HepG2 (cell line): ENCODE results near the gene GGTLC3. TPM values are rescaled to one million over a fixed set of nuclear protein-coding genes. Genes with fewer than 3 reads are reported as not detected.

Source experiments
- polyA plus RNA-seq, 8 experiments: library from polyadenylated mRNA; depleted of rRNA in 3 of 8; stranded (reverse) in 7 of 8; unstranded in 1 of 8; fragments of >200 nt; fragmentation: Illumina TruSeq in 4 of 8; extraction: Trizol in 4 of 8; gene quantifications; 2 replicates each; pipeline versions ENCODE4 v1.2.1 to v1.2.3, GENCODE V29; 2011 to 2016; ENCODE audit warnings: low read depth in 4 of 8, missing spikeins in 1 of 8, mixed read lengths in 1 of 8; ENCODE audit not compliant: insufficient read depth in 1 of 8
- total RNA-seq, 5 experiments: library from RNA; depleted of rRNA; stranded (reverse); fragments of >200 nt; fragmentation: Illumina TruSeq; extraction: Trizol; gene quantifications; 2 replicates each; pipeline ENCODE4 v1.2.3, GENCODE V29; 2016; ENCODE audit warnings: low read depth in 1 of 5

The GGTLC3 gene
- total and polyA plus RNA-seq, 2 of the 13 experiments (the other 11 are each of a cell fraction or from before 2014, with no cell fraction given): 0.12 TPM; not detected in 1

Other genes with a start within 250 kb of the GGTLC3 start
- gene TMEM191B, start 9.6 kb upstream of the GGTLC3 start, total RNA-seq (2016; rRNA removed; fragmentation: Illumina TruSeq; extraction: Trizol): 1.4 and 3.0 TPM in 2 replicates
- gene TMEM191B, start 9.6 kb upstream of the GGTLC3 start, polyA plus RNA-seq (2011; rRNA removed): 5.6 and 7.3 TPM in 2 replicates
- 0.38 and 0.41 TPM in 2 replicates for gene RIMBP3, start 93.8 kb upstream of the GGTLC3 start, total RNA-seq (2016; rRNA removed; fragmentation: Illumina TruSeq; extraction: Trizol)
- 0.05 and 0.08 TPM in 2 replicates for gene RIMBP3, start 93.8 kb upstream of the GGTLC3 start, polyA plus RNA-seq (2011; rRNA removed)